GM20000 (cell line): ENCODE results near the gene KIAA1958.

Source experiments
- DNase-seq: peaks from one replicate; pipeline ENCODE4 v3.0.0; 2012; ENCODE audit warnings: low spot score
- TF ChIP-seq, protein P1 (sequence below): IDR thresholded peaks from 2 replicates; pipeline ENCODE4 v1.5.1; 2012; ENCODE audit warnings: mild to moderate bottlenecking, control low read depth; ENCODE audit errors: extremely low read depth, missing control alignments

Gene KIAA1958

GRCh38 chr9:112496074-112496722 is 9.6 kb downstream of the KIAA1958 start:
- TF ChIP-seq, protein P1, sequence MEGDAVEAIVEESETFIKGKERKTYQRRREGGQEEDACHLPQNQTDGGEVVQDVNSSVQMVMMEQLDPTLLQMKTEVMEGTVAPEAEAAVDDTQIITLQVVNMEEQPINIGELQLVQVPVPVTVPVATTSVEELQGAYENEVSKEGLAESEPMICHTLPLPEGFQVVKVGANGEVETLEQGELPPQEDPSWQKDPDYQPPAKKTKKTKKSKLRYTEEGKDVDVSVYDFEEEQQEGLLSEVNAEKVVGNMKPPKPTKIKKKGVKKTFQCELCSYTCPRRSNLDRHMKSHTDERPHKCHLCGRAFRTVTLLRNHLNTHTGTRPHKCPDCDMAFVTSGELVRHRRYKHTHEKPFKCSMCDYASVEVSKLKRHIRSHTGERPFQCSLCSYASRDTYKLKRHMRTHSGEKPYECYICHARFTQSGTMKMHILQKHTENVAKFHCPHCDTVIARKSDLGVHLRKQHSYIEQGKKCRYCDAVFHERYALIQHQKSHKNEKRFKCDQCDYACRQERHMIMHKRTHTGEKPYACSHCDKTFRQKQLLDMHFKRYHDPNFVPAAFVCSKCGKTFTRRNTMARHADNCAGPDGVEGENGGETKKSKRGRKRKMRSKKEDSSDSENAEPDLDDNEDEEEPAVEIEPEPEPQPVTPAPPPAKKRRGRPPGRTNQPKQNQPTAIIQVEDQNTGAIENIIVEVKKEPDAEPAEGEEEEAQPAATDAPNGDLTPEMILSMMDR: no peak
- DNase-seq: no peak

GRCh38 chr9:112500842-112501241 is 14.2 kb downstream of the KIAA1958 start:
- DNase-seq: no peak
- TF ChIP-seq, protein P1: no peak

DNA sequence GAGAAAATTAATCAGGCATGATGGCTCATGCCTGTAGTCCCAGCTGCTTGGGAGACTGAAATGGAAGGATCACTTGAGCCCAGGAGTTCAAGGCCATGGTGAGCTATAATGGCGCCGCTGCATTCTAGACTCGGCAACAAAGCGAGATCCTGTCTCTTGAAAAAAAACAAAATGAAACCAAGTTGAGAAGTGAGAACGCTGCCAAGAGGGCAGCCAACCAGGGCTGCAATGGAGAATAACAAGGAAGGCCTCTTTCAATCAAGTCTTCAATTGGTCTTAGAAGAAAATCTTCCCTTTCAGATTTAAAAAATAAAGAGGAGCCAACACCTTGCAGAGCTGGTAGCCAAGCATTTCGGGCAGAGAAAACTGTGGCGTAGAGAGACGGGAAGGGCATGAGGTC is 14.7 kb downstream of the KIAA1958 start:
- no peak for DNase-seq
- TF ChIP-seq, protein P1: no peak

DNA sequence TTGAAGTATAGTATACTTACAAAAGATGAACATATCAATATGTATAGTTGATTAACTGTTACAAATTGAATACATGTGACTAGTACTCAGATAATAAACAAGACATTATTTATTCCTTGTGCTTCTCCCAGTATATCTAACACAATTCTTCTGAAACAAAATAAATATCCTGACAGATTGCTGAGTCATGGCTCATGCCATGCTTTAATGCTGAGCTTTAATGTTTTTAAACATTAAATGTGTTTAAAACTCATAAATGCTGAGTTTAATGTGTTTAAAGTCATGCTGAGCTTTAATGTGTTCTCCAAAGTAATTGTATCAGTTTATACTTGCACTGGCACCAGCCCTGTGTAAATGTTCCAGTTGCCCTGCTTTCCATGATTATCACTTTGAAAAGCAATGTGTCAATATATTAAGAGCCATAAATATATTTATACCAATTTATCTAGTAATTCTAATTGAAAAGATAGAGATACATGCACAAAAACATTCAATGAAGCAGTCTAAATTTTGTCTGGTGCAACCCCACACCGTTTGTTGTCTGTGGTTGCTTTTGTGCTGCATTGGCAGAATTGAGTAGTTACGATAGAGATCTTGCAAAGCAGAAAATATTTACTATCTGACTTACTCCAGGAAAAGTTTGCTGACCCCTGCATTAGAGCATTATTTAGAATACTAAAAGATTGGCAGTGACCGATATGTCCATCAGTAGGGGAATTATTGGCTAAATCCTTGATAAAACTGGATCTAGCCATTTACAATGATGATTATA is 15.7 kb downstream of the KIAA1958 start:
- TF ChIP-seq, protein P1: no peak
- DNase-seq: no peak

GRCh38 chr9:112503170-112503569 is 16.5 kb downstream of the KIAA1958 start:
- TF ChIP-seq, protein P1: no peak
- DNase-seq: no peak

- TF ChIP-seq, protein P1: no peak
- no peak for DNase-seq
Measured at GRCh38 chr9:112505086-112505485, 18.5 kb downstream of the KIAA1958 start.

DNA sequence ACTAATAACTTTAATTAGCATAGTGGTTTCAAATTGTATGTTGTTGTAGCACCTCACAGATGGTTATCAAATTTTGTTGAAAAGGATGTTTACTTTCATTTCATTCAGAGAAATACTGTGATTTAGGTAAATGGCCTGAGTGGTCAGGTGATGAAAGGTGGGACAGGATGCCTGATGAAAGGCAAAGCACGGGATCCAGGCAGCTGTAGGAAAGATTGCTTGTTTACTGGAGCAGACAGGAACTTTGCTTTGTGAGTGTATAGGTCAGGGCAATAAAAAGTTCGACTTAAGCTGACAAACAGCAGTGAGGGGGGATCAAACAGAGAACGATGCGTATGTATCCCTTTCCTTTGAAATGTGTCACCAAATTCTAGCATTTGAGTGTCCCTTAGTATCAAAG is 19.0 kb downstream of the KIAA1958 start:
- no peak for DNase-seq
- TF ChIP-seq, protein P1: no peak
